Subcutaneous abdominal adipose tissue (tissue), 5 donors: ENCODE results near the gene VAPA.

Experiments used
- H3K27ac ChIP-seq: one replicate; pipeline ENCODE4 v1.7.0; 2013; ENCODE audit warnings: low read depth, mild to moderate bottlenecking, inconsistent platforms, low read length, moderate library complexity
- H3K27me3 ChIP-seq, 5 donors: one replicate each; pipeline ENCODE4 v1.7.0; 2013; ENCODE audit warnings: low read length in 5 of 5, inconsistent platforms in 1 of 5; ENCODE audit not compliant: control insufficient read depth in 5 of 5, insufficient read depth in 4 of 5
- H3K36me3 ChIP-seq, 5 donors: one replicate each; pipeline ENCODE4 v1.7.0; 2013; ENCODE audit warnings: low read length in 5 of 5; ENCODE audit not compliant: control insufficient read depth in 5 of 5, insufficient read depth in 5 of 5
- H3K4me1 ChIP-seq, 5 donors: one replicate each; pipeline ENCODE4 v1.7.0; 2013; ENCODE audit warnings: low read length in 5 of 5, mild to moderate bottlenecking in 3 of 5, moderate library complexity in 1 of 5; ENCODE audit not compliant: control insufficient read depth in 5 of 5, insufficient read depth in 5 of 5
- H3K4me3 ChIP-seq, 5 donors: one replicate each; pipeline ENCODE4 v1.7.0; 2013; ENCODE audit warnings: low read length in 5 of 5, low read depth in 1 of 5
- H3K9ac ChIP-seq, 5 donors: one replicate each; pipeline ENCODE4 v1.7.0; 2013; ENCODE audit warnings: low read length in 5 of 5, mild to moderate bottlenecking in 4 of 5, moderate library complexity in 3 of 5
- H3K9me3 ChIP-seq, 5 donors: one replicate each; pipeline ENCODE4 v1.7.0; 2013; ENCODE audit warnings: low read length in 5 of 5; ENCODE audit not compliant: control insufficient read depth in 5 of 5
- donor health status: healthy.
- donor health status: healthy.
- donor health status: healthy.
- donor health status: healthy.
- donor health status: healthy.

Gene VAPA

DNA sequence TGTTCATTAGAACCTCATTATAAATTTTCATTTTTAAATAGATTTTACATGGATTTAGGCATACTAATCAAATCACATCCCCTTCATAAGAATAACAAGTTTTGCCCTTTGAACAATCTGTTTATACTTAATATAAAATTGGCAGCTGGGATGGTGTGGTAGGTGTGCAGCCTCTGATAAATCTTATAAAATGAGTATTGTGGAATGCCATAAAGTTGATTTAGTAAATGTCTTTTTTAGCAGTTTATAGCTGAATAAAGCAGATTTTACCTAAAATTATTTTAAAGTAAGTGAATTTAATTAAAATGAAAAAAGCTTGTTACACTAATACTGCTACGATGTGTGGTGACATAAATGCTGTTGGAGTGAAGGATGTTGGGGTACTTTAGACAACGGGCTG lies 35.5 kb downstream of the VAPA start:
- Histone ChIP-seq H3K27ac (no peak overlapping the region), H3K9ac (no peak overlapping the region), H3K9me3 (no peaks in the 10 kb centered on the region), H3K4me3 (no peak overlapping the region), H3K36me3 (peaks cover 47 to 60% (median 51%) of the 10 kb centered on the region in 5 donors), H3K4me1 (peaks cover 0 to 3% (median 0%) of the 10 kb centered on the region in 5 donors), H3K27me3 (no peaks in the 10 kb centered on the region)

DNA sequence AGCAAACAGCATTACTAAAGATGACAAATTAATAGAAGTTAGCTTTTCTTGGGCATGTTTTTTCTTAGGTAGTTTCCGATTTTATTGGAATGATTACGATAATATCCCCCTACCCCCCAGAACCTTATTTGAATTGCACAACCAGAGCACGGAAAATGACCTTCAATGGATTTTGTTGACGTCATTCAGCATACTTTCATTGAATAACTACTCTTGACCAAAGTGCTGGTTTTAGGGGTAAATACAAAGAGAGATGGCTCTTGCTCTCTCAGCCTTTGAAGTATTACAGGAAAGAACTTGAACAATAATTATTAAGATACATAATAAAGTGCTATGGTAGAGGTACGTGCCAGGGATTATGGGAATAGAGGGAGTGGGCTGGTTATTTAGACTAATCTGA lies 36.0 kb downstream of the VAPA start:
- Histone ChIP-seq H3K27ac (no peak overlapping the region), H3K9ac (no peak overlapping the region), H3K4me3 (no peak overlapping the region), H3K9me3 (no peaks in the 10 kb centered on the region), H3K4me1 (peaks cover 0 to 3% (median 0%) of the 10 kb centered on the region in 5 donors), H3K36me3 (peaks cover 45 to 62% (median 52%) of the 10 kb centered on the region in 5 donors), H3K27me3 (no peaks in the 10 kb centered on the region)

DNA sequence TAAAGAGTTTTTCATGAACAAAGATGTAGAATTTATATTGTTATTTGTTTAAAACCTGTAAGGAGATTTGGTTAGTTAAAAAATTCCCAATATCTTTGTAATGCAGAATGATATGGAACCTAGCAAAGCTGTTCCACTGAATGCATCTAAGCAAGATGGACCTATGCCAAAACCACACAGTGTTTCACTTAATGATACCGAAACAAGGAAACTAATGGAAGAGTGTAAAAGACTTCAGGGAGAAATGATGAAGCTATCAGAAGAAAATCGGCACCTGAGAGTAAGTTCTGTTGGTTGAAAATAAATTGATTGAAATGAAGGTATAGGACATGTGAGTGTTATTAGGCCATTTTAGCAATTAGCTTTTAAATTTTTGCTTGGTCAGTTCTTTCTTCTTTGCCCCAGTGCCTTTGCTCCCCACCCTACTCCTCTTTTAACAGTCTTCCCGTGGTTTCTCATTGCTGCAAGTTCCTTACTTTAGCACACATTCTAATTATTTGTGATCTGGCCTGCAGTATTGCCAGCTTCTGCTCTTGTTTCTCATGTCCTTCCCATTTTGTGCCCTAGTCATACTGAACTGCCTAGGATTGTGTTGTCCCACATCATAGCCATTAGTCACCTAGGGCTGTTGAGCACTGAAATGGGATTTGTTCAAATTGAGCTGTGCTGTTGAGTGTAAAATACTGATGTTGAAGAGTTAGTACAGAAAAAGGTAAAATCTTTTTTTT lies 36.6 kb downstream of the VAPA start:
- H3K36me3 ChIP-seq, result peaks cover 43 to 64% (median 55%) of the 10 kb centered on the region in 5 donors
- no peak overlapping the region for H3K9ac ChIP-seq
- H3K27me3 ChIP-seq, result no peaks in the 10 kb centered on the region
- H3K9me3 ChIP-seq, result no peaks in the 10 kb centered on the region
- H3K27ac ChIP-seq, result no peak overlapping the region
- peaks cover 0 to 3% (median 0%) of the 10 kb centered on the region in 5 donors for H3K4me1 ChIP-seq
- no peak overlapping the region for H3K4me3 ChIP-seq

DNA sequence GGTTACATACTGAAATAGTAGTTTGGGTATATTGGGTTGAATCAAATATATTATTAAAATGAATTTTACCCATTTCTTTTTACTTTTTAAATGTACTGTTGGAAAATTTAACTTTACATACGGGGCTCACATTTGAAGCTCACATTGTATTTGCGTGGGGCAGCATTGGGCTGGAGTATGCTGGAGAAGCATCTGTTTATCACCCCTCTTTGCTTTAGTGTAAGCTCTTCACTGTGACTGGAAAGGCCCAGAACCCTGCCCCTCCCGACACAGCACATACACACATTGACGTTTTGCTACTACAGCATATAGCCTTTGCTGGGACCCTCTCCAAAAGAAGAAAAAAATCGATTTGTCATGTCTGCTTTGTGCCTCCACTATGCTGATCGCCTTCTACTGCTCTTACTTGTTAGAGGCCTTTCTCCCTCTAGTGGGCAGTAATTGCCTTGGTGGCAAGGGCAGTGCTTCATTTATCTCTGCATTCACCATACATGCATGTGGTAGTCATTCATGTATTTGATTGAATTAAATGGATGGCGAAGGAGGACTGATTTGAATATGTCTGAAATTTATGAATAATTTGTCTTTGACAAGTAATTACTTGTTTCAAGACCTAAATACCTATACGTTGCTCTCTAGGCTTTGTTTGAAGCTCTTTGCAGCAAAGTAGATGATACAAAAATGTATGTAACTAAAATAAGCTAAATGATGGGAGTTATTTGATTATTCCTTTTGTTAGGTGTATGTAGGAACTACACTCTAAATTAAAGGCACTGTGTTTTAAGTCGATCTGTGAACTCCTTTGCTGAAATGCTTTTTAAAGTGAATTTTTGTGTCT lies 37.4 kb downstream of the VAPA start:
- H3K9ac ChIP-seq, result no peak overlapping the region
- H3K9me3 ChIP-seq, result no peaks in the 10 kb centered on the region
- H3K27ac ChIP-seq, result no peak overlapping the region
- no peaks in the 10 kb centered on the region for H3K27me3 ChIP-seq
- H3K4me3 ChIP-seq, result no peak overlapping the region
- H3K36me3 ChIP-seq, result peaks cover 37 to 62% (median 58%) of the 10 kb centered on the region in 5 donors
- H3K4me1 ChIP-seq, result peaks cover 0 to 3% (median 0%) of the 10 kb centered on the region in 5 donors

DNA sequence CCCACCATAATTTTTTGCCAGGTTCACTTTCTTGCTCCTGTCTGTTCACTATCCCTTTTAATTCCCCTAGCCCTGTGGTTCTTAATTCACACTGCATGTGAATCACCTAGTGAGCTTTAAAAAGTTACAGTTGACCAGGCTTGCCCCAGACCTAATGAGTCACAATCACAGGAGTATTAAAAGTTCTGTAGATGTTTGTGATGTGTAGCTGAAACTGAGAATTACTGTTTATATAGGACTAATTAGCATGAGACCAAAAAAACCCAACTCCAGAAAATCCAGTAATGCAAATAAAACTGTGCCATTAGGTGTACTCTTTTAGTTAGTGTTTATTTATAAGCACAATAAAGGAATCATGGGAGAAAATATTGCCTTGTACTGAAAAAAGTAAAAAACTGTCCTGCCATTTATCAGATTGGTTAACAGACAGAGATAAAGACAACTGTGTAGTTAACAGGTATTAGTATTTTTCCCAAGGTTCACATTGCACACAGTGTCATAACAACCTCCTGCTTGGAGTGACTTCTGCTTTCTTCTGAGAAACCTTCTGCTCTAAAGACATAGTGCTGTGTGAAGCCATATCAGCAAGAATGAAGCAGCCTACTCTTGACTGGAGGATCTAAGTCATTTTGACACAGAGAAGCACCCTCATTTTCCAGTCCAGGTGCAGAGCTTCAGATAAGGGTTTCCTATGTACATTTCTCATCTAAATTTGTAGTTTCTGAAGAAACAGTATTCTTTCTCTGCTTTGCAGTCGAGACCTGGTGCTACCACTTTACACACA lies 39.0 kb downstream of the VAPA start:
- H3K4me1 ChIP-seq, result peaks cover 0 to 3% (median 0%) of the 10 kb centered on the region in 5 donors
- no peaks in the 10 kb centered on the region for H3K9me3 ChIP-seq
- H3K27ac ChIP-seq, result no peak overlapping the region
- no peak overlapping the region for H3K9ac ChIP-seq
- H3K27me3 ChIP-seq, result no peaks in the 10 kb centered on the region
- H3K36me3 ChIP-seq, result peaks cover 23 to 47% (median 42%) of the 10 kb centered on the region in 5 donors
- no peak overlapping the region for H3K4me3 ChIP-seq

DNA sequence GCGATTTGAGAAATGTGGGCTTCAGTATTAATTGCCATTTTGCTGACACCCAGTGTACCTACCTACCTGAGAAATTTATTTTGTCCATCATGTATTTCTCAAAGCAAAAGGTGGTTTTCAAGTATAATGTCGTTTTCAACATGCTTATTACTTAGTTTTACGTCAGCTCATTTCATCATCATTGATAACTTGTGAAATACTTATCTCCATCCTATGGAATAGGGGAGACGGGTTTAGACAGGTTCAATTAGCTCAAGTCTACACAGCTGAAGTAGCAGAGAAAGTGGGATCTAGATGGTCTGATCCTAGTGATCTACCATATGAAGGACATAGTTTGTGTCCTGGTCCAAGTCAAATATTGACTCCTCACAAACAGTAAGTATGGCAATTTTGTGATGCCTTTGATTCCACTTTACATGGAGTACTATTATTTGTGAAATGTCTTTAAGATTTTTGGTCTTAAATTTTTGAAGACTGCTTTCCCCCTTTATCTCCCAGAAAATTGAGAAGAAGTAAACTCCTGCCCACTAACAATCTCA lies 45.1 kb downstream of the VAPA start:
- H3K27ac ChIP-seq, result no peak overlapping the region
- H3K4me3 ChIP-seq, result no peak overlapping the region
- no peak overlapping the region for H3K9ac ChIP-seq
- peaks cover 2 to 12% (median 8%) of the 10 kb centered on the region in 5 donors for H3K4me1 ChIP-seq
- no peaks in the 10 kb centered on the region for H3K27me3 ChIP-seq
- no peaks in the 10 kb centered on the region for H3K9me3 ChIP-seq
- peaks cover 4 to 22% (median 13%) of the 10 kb centered on the region in 5 donors for H3K36me3 ChIP-seq

DNA sequence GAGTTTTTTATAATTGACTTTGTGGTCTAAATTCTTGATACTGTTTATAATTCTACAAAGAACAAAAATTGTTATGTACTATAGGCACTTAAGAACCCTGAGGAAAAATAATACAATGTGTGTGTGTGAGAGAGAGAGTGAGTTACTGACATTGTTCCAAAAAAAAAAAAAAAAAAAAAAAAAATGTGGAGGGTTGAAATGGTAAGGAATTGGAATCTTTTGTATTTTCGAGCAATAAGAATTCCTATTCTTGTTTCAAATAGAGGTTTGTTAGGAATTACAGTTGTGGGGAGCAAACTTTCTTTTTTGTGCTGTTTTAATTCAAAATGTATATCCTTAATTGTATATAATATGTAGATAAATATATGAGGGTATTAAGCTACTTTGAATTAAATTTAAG lies 45.7 kb downstream of the VAPA start:
- no peaks in the 10 kb centered on the region for H3K9me3 ChIP-seq
- peaks cover 2 to 12% (median 8%) of the 10 kb centered on the region in 5 donors for H3K4me1 ChIP-seq
- H3K4me3 ChIP-seq, result no peak overlapping the region
- no peak overlapping the region for H3K9ac ChIP-seq
- H3K27me3 ChIP-seq, result no peaks in the 10 kb centered on the region
- H3K36me3 ChIP-seq, result peaks cover 0 to 15% (median 7%) of the 10 kb centered on the region in 5 donors
- H3K27ac ChIP-seq, result no peak overlapping the region

DNA sequence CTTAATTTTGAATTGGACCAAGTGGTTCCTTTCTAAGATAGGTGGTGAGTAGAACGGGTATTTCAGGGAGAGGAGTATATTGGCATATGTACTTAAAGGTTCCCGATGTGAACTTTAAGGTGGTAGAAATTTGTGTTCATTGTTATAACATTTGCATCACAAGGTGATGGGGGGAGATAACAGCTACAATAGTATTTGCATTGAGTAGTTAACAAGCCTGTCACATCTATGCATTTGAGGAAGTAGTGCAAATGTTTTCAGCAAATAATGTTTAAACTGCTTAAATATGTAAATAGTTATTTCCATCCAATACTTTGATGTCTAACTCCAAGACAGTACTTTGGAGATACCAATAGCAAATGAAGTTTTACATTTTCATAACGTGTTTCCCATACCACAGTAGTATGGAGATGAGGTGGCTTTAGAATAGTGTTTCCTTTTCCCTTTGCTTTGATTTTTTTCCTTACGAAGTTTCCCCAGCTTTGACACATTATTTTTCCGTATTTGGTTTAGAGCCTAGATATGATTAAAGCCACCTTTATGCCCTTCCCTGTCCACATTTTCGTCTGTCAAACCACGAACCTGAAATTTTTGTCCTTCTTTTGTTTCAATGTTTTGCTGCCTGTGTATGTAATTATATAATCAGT lies 46.6 kb downstream of the VAPA start:
- Histone ChIP-seq H3K9ac (no peak overlapping the region), H3K9me3 (no peaks in the 10 kb centered on the region), H3K27me3 (no peaks in the 10 kb centered on the region), H3K4me3 (no peak overlapping the region), H3K27ac (no peak overlapping the region), H3K4me1 (peaks cover 2 to 12% (median 8%) of the 10 kb centered on the region in 5 donors), H3K36me3 (peaks cover 0 to 8% (median 3%) of the 10 kb centered on the region in 5 donors)

DNA sequence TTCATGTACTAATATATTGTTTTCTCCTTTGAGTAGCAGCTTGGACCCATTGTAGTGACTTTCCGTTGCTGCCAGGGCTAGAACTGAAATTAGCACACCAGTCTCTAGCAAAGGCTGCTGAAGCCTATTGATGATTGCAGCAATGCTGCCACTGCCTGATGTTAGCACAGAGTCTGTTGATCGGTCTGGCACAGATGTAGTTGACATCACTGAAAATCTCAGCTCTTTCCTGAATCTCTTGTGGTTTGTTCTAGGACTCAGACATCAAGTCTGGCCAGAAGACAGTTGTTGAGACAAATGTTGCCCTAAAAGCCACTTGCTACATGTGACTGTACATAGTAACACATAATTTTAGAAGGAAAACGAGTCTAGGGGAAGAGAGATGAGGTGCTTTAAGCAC lies 47.2 kb downstream of the VAPA start:
- H3K27me3 ChIP-seq, result no peaks in the 10 kb centered on the region
- no peak overlapping the region for H3K27ac ChIP-seq
- peaks cover 2 to 12% (median 8%) of the 10 kb centered on the region in 5 donors for H3K4me1 ChIP-seq
- H3K9ac ChIP-seq, result no peak overlapping the region
- H3K4me3 ChIP-seq, result no peak overlapping the region
- no peaks in the 10 kb centered on the region for H3K9me3 ChIP-seq
- H3K36me3 ChIP-seq, result peaks cover 0 to 3% (median 0%) of the 10 kb centered on the region in 5 donors
